Activated CD4-positive, alpha-beta T cell treated with anti-CD3 and anti-CD28 coated beads, Interleukin-2, amount 50 U/mL, for 16 hours (primary cell): Measurements from ENCODE around the gene GNA12.
A peak's percentile ranks its signal among the peaks of the same experiment; 100 is the strongest.

Source experiments
- DNase-seq: peaks from one replicate; pipeline ENCODE4 v3.0.0-alpha.2; 2020

The GNA12 gene

DNA sequence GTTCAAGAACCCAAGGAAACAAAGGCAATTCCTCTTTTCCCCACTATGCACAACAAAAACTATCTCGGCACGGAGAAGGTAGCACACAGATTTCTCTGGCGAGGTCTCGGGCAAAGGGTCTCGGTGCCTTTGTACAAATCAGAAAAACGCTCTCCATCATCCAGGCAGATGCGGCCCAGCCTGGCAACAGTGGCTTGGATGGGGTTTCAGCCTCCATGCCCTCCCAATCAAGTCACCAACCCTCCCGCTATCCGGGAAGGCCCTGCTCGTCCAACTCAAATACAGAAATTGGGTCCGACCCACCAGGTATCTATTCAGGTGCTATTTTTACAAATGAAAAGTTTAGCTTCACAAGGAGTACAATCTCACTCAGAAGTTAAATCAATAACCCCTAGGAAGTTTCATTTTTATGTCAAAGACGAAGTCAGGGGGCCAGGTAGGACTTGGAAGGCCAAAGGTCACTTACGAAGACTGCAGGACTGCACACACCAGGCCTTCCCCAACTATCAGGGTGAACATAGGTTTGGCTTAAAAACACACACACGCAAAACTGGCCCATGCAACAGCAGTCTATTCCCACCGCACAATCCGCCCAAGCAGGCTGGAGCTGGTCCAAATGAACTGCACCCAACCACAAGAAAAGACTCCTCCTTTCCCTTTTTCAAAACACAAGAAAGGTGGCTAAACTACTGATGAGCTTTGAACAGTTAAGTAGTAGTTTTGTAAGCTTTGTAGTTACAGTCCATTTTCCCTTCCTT lies 43.0 kb downstream of the GNA12 start:
- peak; percentile 9 for DNase-seq

DNA sequence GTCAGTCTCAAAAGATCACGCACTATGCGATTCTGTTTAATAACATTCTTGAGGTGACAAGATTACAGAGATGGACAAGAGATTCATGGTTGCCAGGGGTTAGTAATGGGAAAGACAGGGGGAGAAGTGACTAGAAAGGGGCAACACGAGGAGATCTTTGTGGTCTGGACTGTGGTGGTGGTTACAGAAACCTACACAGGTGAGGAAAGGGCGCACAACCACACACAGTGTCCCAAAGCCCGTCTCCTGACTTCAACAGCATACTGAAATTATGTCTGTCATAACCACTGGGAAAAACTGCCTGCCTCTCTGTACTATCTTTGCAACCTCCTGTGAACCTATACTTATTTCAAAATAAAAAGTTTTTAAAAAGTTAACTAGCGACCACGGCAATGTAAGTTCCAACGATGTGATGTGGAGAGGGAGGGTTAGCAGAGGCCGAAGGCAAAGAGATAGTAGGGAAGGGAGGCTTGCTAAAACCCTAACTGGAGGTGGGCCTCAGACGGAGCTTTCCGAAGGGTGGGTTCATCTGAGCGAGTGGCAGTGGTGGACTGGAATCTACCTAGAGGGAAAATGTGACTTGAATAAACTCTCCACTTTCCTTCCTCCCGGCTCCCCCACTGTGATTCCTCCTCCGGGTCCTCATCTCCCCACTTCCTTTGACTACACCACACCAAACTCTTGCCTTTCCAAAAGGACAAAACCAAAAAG lies 43.7 kb downstream of the GNA12 start:
- DNase-seq, result no peak

DNA sequence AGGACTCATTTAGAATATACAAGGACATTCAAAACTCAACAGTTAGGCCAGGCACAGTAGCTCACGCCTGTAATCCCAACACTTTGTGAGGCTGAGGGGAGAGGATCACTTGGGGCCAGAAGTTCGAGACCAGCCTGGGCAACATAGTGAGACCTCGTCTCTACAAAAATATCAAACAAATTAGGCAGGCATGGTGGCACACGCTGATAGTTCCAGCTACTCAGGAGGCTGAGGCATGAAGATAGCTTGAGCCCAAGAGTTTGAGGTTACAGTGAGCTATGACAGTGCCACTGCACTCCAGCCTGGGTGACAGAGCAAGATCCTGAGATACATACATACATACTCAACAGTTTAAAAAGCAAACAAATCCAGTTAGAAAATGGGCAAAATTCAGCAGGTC lies 44.9 kb downstream of the GNA12 start:
- DNase-seq, result no peak

DNA sequence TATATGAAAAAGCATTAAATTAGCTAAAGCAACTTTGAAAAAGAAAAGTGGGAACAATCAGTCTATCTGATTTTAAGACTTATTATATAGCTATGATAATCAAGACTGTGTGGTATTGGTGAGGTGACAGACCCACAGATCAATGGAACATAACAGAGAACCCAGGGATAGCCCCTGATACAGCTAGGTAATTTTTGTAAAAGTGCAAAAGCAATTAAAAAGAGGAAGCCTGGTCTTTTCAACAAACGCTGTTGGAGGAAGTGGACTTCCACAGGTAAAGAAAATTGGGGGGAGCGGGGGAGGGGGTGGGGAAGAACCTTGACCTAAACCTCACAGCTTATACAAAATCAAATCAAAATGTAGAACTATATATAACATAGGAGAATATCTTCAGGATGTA lies 45.4 kb downstream of the GNA12 start:
- DNase-seq, result no peak

DNA sequence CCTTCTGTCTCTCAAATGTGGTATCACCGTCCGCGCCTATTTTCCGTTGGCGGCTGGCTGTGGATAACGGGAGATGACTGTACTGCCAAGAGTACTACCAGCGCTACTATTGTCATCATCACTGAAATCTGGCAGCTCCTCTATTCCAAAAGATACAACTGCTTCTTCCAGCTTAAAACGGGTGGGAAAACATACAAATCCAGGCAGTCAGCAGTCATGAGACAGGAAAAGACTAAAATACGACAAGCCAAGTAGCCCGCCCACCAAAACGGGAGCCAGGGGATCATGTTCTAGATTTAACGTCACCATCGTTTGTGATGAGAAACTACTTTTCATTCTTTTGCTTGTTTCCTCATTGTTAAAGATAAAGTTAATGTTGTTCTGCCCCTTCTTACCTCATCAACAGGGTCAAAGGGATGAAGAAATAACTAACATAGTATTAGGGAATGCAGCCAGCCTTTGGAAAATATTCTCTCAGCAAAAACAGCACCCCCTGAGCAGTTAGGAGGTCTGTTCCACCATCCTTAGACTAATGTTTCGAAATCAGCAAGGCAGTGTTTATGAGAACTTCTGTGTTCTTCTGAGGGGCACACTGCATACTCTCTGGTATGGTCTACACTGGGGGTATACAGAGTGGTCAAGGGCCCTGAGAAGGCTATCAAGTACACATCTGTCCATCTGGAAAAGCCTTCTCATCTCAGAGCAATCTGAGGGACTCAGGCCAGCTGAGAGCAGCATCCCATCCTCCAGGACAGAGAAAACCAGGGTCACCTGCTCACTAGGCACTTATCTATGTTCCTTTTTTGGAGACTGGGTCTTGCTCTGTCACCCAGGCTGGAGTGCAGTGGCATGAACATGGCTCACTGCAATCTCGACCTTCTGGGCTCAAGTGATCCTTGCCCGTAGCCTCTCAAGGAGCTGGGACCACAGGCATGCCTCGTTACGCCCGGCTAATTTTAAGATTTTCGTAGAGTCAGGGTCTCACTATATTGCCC lies 47.5 kb downstream of the GNA12 start:
- DNase-seq, result no peak

DNA sequence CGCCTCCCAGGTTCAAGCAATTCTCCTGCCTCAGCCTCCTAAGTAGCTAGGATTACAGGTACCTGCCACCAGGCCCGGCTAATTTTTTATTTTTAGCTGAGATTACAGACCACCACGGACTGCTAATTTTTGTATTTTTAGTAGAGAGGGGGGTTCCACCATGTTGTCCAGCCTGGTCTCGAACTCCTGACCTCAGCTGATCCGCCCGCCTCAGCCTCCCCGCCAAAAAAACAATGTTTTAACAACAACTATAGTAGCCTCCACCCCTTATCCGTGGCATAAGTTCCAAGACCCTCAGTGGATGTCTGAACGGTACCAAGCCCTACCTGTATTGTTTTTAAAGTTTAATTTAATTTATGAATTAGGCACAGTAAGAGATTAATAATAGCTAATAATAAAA lies 48.2 kb downstream of the GNA12 start:
- no peak for DNase-seq

DNA sequence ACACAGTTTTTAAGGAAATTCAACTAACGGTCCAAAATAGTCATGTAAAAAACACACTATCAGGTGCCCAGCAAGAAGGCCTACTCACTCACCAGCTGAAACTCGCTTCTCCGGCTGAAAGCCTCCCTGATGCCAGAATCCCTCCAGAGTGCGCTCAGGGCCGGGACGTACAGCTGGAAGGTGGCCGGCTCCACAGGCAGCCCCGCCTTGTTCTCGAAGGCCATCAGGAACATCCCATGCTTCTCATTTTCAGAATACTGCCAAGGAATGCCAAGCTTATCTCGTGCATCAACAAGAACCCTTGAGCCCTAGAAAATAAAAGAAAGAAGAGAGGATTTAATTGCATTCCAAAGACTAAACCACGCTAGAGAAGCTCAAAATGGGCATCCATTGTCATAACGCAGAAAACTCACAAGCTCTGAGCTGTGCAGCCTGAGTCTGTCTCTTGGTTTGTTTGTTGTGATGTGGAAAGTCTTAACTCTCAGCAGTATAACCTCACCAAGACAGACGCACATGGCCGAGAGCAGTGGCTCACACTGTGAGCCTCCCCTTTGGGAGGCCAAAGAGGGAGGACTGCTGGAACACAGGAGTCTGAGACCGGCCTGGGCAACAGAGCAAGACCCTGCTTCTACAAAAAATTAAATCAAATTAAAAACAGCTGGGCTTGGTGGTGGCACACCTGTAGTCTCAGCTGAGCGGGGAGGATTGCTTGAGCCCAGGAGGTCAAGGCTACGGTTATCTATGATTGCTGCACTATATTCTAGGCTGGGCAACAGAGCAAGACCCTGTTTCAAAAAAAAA lies 49.1 kb downstream of the GNA12 start:
- DNase-seq, result no peak

DNA sequence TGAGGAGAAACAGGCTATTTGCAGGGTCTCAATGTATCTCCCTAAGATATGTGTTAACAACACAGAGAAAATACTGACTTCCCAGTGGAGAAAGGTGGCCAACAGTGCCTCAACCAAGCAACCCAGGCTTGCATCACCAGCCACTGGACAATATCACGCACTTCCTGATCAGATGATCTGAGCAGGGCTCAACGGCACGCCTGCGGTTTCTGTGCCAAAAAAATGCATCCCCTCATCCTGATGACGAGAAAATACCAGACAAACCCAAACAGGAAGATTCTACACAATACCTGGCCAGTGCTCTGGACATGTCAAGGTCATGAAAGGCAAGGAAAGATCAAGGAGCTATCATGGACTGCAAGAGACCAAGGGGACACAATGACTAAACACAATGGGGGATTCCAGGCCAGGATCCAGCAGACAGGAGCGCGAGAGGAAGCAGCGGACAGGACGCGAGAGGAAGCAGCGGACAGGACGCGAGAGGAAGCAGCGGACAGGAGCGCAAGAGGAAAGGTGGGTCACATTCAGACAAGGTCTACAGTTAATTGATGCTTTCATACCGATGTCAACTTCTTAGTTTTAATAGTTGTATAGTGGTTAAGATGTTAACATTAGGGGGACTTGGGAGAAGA lies 51.1 kb downstream of the GNA12 start:
- DNase-seq, result no peak

DNA sequence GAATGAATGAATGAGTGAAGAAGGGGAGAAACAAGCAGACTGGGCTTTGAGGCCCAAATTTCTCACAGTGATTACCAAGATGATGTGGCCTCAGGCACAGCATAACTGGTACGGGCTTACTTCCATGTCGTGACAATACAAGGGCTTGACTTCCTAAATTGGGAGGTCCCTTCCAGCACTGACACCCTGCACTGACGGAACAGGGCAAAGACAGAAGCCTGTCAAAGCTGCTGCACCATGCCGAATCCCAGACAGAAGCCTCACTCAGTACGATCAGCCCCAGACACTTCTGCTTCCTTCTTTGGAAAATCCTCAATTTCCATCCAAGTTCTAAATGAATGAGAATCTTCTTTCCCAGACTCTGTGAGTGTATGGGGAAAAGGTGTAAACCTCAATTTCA lies 51.9 kb downstream of the GNA12 start:
- DNase-seq, result no peak

DNA sequence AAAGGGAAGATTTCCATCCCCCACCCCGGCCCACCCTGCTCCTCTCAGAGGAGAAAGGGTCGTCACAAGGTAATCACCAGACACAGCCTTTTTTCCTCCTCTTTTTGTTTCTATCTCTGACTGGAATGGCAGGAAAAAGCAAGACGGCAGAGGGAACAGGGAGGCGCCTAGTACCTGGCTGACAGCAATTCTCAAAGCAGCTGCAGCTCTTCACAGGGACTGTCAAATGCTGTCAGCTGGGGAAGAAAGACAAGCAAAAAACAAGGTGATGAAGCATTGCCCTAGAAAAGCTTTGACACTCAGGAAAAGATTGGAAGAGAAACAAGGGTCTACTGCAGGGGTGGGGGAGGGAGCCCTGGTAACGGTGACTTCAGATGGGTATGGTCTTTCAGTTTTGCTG lies 52.7 kb downstream of the GNA12 start:
- DNase-seq, result no peak

DNA sequence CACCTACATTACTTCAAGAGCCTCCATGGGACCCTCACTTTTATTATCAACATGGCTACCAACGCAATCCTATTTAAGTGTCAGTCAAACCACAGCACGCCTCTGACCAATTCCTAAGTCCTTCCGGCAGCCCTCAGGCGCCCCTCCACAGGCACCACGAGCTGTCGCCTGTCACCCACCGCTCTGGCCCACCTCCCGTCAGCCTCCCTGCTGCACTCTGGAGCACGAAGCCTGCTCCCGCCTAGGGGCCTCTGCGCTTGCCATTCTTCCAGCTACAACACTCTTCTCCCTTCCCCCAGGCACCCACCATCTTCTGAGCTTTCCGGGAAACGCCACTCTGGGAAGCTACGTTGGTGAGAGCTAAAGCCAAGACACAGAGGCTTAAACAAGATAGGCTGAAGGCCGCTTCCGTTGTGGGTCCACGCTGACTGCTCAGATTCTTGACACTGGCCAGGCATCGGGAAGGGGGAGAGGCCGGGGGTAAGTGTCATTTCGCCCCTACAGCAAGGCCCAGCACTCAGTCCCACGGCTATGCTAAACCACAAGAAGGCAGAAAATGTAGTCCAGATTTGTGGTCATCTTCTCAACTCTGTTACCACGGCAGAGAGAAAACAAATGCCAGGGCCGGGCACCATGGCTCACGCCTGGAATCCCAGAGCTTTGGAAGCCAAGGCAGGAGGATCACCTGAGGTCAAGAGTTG lies 56.7 kb downstream of the GNA12 start:
- DNase-seq, result no peak

DNA sequence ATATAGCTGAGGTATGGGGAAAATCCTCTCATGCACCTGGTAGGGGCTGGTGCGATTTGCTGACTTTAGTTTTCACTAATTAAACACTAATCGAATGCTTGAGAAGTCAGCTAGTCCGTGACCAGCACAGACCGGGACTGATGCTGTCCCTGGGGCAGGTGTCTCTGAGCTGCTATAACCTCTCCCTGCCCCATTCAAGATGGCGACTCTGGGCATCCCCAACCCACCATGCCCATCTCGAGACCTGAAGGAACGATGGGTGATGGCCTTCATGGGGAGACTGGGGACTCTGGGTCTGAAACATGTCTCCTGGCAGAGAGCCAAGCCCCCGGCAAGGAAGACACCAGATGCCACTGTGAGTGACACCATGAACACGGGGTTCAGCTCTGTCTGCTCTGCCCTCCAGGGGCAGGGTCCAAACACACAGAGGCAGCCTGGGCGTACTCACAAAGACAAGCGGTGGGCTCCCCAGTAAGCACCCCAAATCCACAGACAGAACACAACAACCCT lies 57.4 kb downstream of the GNA12 start:
- DNase-seq, result no peak

DNA sequence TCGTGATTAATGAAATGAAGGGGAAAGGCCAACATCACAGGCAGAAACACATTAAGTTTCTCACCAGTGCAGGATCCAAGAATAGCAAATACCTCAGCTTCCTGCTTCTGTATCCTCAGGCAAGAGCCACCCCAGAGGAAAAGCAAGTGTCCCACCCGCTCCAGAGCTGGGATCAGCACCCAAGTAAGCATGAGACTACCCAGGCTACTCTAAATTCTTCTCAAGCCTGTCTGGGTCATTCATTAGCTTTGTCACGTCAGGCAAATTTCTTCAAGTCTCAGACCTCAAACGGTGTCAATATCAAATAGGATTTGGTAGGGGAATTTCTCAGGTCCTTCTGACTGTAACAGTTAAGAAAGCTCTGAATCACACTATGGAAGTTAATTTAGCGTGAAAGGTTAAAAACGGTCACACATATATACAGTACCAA lies 59.0 kb downstream of the GNA12 start:
- DNase-seq, result no peak

DNA sequence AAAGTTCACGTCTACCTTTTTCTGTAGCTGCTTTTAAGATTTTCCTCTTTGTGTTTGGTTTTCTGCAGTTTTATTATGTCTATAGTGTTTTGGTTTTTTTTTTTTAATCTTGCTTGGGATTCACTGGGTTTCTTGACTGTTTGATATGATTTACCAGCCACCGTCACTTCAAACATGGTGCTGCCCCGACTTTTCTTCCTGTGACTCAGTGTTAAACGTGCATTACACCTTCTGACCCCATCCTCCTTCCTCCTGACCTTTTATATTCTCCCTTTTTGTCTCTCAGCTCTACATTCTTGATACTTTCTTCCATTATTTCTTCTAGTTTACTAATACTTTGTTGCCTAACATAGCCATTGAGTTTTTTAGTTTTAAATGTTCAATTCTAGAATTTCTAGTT lies 61.5 kb downstream of the GNA12 start:
- DNase-seq, result no peak

DNA sequence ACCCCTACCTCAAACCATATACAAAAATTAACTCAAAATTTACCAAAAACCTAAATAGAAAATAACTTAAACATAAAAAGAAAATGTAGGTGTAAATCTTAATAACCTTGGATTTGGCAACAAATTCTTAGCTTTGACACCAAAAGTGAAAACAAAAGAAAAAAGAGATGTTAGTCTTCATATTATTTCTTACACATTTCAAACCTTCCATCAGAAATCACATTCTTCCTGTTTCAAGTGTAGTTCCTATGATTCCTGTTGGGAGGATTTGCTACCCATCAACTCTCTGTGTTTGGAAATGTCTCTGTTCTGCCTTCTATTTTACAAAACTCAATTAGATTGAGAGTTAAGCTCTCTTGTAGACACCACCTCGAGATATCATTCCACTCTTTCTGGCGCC lies 62.0 kb downstream of the GNA12 start:
- DNase-seq, result no peak

DNA sequence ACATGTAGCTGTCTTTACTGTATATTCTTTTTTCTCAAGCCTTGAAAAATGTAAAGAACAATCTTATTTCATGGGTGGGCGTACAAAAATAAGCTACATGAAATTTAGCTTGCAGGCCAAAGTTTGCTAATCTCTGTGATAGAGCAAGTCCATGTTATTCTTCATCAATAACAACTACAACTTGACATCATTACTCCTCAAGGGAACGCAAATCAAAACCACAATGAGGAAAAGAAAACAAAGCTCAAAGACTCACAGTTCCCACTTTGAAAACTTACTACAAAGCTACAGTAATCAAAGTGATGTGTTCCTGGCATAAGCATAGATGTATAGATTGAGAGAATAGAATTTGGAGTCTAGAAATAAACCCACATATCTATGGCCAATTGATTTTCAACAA lies 62.5 kb downstream of the GNA12 start:
- DNase-seq, result no peak

DNA sequence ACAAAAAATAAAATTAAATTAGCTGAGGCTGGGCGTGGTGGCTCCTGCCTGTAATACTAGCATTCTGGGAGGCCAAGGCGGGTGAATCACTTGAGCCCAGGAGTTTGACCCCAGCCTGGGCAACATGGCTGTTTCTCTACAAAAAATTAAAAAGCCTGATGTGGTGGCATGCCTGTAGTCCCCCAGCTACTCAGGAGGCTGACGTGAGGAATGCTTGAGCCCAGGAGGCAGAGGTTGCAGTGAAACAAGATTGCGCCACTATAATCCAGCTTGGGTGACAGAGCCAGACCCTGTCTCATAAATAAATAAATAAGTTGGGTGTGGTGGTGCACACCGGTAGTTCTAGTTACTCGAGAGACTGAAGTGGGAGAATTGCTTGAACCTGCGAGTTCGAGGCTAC lies 65.1 kb downstream of the GNA12 start:
- no peak for DNase-seq

DNA sequence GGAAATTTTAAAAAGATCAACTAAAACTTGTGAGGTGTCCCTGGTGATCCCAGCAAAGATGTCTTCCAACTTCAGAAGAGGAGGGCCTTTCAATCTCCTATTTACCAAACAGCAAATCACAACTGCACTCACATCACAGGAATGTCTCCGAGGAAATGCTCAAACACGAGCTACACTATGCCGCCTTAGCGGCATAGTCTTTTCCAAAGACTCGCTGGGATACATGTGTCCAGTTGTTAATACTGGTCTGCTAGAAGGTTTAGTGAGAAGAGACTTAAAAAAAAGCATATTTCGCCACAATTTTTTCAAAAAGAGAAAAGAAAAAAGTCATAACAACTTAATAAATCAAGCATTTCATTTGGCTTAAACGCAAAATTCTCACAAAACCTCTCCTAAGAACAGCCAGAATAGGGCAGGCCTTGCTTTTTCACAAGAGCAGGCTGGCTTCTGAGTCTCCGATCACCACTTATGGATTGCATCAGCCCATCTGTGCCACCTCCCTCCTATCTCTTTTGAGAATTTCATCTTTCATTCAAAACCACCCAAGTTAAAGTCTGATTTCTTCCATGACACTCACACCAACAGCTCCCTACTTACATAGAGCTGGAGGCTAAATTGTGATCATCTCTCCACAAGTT lies 66.1 kb downstream of the GNA12 start:
- no peak for DNase-seq

DNA sequence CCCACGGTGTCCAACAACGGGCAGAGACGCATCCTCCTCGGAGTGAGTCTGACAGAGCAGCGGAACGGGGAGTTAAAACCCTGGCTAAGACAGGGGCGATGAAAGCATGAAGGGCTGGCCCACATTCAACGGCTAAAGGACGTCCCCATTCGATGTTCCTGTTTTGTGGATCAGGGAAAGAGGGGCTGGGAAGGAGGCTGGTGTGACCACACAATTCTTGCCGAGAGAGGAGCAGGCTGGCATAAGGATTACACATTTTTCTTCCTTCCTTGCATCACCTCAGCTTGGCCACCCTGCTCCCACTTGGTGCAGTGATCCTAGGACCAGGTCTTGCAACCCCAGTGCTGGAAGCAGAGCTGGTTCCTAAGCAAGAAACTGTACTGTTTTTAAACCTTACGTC lies 67.7 kb downstream of the GNA12 start:
- no peak for DNase-seq

DNA sequence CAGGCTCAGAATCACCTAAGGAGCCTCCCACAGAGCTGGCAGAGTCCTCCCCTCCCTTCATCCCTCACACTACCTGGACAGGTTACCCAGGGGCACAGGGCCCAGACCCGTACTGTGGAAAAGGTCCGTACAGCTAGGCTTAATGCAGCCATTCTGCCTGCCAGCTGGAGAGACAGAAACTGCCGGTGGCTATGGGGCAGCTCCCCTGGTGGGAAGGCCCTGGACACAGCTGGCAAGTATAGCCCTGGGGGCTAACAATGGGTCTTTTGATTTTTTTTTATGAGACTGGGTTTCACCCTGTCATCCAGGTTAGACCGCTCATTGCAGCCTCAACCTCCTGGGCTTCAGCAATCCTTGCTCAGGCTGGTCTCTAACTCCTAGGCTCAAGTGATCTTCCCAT lies 68.3 kb downstream of the GNA12 start:
- DNase-seq, result no peak

DNA sequence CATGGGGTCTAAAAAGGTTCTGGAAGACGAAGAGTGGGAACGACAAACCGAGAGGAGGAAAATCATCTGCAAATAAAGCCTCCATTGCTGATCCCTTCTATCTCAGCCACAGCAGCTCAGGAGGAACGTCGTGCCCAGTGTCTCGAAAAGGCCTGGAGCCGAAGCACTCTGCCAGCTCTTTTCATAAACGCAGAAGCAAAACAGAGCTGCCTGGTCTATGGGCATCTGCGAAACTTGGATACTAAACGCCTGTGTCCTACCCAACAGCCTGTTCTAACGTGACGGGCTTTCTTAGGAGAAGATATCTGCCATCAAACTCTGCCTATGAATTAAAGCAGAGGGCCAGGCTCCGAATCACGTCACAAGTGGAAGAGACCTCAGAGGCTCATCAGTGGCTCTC lies 68.7 kb downstream of the GNA12 start:
- no peak for DNase-seq
